Psoas muscle (tissue), 8 donors: ENCODE measurements around the gene SELPLG. TPM values are rescaled to one million over a fixed set of nuclear protein-coding genes. Genes with fewer than 3 reads are reported as not detected.
"Not testable (repeated sequence)": the region's sequence is repeated elsewhere in the genome, so short reads cannot be mapped to it uniquely, and the experiment has no call there.

Experiments used
- ATAC-seq, 4 donors: fragments of 200-7000 bp; cut with Tn5 transposase; one replicate each; pipeline ENCODE4 v1.9.1; 2020; ENCODE audit warnings: moderate library complexity in 3 of 4, mild to moderate bottlenecking in 2 of 4
- DNase-seq, 2 donors: peaks; one replicate each; pipeline ENCODE4 v3.0.0-alpha.2; 2020
- H3K27ac ChIP-seq: fragments of 200-600 bp; one replicate; pipeline ENCODE4 v1.8.0; 2022
- H3K27me3 ChIP-seq, 3 donors: fragments of 200-600 bp in 1 of 3; one replicate each; pipeline versions ENCODE4 v1.6.1 to v1.8.0; 2013 to 2022; ENCODE audit warnings: low read length in 2 of 3, mild to moderate bottlenecking in 2 of 3, moderate library complexity in 1 of 3; ENCODE audit not compliant: insufficient read depth in 3 of 3
- H3K36me3 ChIP-seq, 2 donors: fragments of 200-600 bp in 1 of 2; one replicate each; pipeline versions ENCODE4 v1.6.1 to v1.8.0; 2013 to 2022; ENCODE audit warnings: low read depth in 1 of 2, mild to moderate bottlenecking in 1 of 2, moderate library complexity in 1 of 2; ENCODE audit not compliant: insufficient read depth in 1 of 2
- H3K4me1 ChIP-seq: fragments of 200-600 bp; one replicate; pipeline ENCODE4 v1.8.0; 2022
- H3K4me3 ChIP-seq: fragments of 200-600 bp; one replicate; pipeline ENCODE4 v1.8.0; 2022; ENCODE audit warnings: mild to moderate bottlenecking
- H3K9me3 ChIP-seq: fragments of 200-600 bp; one replicate; pipeline ENCODE4 v1.8.0; 2022
- WGBS, 3 donors: extraction: QIAGEN DNeasy Blood & Tissue Kit; methylation state at CpG; one replicate each; pipeline versions ENCODE4 v1.1.6 to v1.1.7; 2013; 5-methylcytosine and 5-hydroxymethylcytosine counted together
- intact Hi-C, 2 donors: fragments of 100-400 bp; cut with DNase I; formaldehyde crosslinking; loops; one replicate each; pipeline versions ENCODE4 v1.11.0 to v1.14.2; 2022
- polyA plus RNA-seq, 3 donors: library from polyadenylated mRNA; stranded (reverse); fragments of 200-250 nt; gene quantifications; one replicate each; pipeline ENCODE4 v1.2.3, GENCODE V29; 2013
- total RNA-seq, 4 donors: library from RNA; stranded (reverse); fragmentation: NEBNext Ultra II Directional in 2 of 4; extraction: Animal tissue kit (Norgen Biotek cat#: 25700) in 2 of 4; gene quantifications; one replicate each; pipeline versions ENCODE4 v1.2.1 to v1.2.4, GENCODE V29; 2021 to 2023
- TF ChIP-seq, protein P1 (sequence below): fragments of 200-600 bp; IDR thresholded peaks from one replicate; pipeline ENCODE4 v1.8.0; 2022; ENCODE audit warnings: antibody characterized with exemption
- donor health status: healthy with polysubstance abuse.
- donor health status: DM: no; HTN: no; CAD: no; lungs with moderate emphysema.
- donor health status: Bipolar disorder and iron deficiency.
- donor health status: healthy.
- donor health status: DM: yes; HTN: yes; CAD: no.
- donor health status: DM: no; HTN: no; CAD: no.
- donor health status: DM: no; HTN: no; CAD: no.
- donor health status: DM: yes; HTN: yes; CAD: no.

The SELPLG gene
- total and polyA plus RNA-seq, 7 donors = 0.62 to 3.8 (median 1.5) TPM

DNA sequence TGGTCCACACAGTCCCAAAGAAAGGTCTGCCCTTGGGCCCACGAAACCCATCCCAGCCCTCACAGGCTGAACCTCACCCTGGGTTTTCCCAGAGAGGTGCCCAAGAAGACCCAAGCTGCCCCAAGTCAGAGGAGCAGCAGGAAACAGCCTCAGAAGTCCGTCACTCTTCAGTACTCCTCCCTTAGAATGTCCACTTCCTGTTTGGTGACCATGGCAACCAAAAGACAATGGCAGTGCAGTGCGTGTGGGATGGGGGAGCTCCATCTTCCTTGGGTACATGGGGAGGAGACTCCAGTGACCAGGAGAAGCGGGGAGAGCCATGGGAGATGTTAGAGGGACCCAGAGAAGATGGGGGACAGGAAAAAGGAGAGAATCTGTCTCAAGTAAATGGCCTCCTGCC is 11.3 kb downstream of the SELPLG start:
- no peak overlapping the region for H3K27ac ChIP-seq
- no peaks in the 10 kb centered on the region for H3K9me3 ChIP-seq
- WGBS, 3 donors = 46 to 57% (median 48%) methylated on average over 4 of the region's 4 CpGs
- ATAC-seq = no peak
- no peaks in the 10 kb centered on the region for H3K36me3 ChIP-seq
- H3K4me3 ChIP-seq = no peak overlapping the region
- peaks cover 0 to 2% (median 0%) of the 10 kb centered on the region in 3 donors for H3K27me3 ChIP-seq
- peak in 1 of 2 donors; percentile 39 for DNase-seq
- peaks cover 4% of the 10 kb centered on the region for H3K4me1 ChIP-seq
- intact Hi-C loops = no loop called here
- TF ChIP-seq, protein P1, sequence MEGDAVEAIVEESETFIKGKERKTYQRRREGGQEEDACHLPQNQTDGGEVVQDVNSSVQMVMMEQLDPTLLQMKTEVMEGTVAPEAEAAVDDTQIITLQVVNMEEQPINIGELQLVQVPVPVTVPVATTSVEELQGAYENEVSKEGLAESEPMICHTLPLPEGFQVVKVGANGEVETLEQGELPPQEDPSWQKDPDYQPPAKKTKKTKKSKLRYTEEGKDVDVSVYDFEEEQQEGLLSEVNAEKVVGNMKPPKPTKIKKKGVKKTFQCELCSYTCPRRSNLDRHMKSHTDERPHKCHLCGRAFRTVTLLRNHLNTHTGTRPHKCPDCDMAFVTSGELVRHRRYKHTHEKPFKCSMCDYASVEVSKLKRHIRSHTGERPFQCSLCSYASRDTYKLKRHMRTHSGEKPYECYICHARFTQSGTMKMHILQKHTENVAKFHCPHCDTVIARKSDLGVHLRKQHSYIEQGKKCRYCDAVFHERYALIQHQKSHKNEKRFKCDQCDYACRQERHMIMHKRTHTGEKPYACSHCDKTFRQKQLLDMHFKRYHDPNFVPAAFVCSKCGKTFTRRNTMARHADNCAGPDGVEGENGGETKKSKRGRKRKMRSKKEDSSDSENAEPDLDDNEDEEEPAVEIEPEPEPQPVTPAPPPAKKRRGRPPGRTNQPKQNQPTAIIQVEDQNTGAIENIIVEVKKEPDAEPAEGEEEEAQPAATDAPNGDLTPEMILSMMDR = no peak

DNA sequence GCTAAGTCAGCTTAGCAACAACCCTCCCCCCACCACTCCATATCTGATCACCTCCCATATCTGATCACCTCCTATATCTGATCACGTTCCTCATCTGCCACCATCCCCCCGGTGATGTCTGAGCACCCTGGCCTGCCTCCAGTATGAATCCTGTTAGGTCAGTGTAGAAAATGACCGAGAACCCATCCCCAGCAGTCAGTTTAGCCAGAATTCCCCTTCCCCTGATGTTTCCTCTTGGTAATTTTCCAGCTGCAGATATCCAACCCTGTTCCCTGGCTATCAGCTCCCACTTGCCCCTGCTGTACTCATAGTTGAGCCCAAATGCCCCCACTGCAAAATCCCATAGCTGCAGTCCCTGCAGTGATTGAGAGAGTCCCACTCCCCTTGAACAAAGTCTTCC is 12.5 kb downstream of the SELPLG start:
- no peaks in the 10 kb centered on the region for H3K9me3 ChIP-seq
- peaks cover 0 to 2% (median 0%) of the 10 kb centered on the region in 3 donors for H3K27me3 ChIP-seq
- intact Hi-C loops = no loop called here
- H3K4me3 ChIP-seq = no peak overlapping the region
- 60 to 66% (median 65%) methylated on average over 3 of the region's 3 CpGs for WGBS, 3 donors
- ATAC-seq (no peak), DNase-seq (peak in 1 of 2 donors; percentile 3)
- TF ChIP-seq, protein P1 = no peak
- H3K36me3 ChIP-seq = no peaks in the 10 kb centered on the region
- peaks cover 4% of the 10 kb centered on the region for H3K4me1 ChIP-seq
- H3K27ac ChIP-seq = no peak overlapping the region

DNA sequence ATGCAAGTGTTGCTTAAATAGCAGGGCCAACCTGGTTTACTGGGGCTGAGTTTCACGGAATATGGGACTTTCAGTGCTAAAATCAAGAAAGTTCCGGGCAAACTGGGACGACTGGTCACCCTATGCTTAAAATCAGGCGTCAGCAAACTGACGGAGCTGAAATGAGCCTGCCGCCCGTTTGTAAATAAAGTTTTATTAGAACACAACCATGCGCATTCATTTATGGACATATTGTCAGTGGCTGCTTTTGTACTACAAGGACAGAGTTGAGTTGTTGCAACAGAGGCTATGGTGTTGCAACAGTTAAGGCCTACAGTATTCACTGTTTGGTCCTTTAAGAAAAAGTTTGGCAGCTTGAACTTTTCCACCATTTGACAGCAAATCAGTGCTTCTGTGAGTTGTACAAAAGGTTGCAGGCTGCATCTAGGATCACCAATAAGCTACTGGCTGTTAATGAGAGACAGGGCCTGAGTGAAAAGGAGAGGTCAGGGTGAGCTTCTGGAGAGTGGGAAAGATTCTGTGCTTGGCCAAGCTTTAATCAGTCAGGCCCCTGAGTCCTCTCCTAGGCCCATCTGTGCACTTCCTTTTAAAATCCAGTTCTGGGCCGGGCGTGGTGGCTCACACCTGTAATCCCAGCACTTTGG is 13.3 kb downstream of the SELPLG start:
- Histone ChIP-seq H3K4me1 (peaks cover 4% of the 10 kb centered on the region), H3K9me3 (peaks cover 5% of the 10 kb centered on the region), H3K27me3 (peaks cover 0 to 2% (median 0%) of the 10 kb centered on the region in 3 donors), H3K36me3 (no peaks in the 10 kb centered on the region), H3K27ac (no peak overlapping the region), H3K4me3 (no peak overlapping the region)
- TF ChIP-seq, protein P1 = no peak
- WGBS, 3 donors = 92 to 95% (median 93%) methylated on average over 10 of the region's 10 CpGs
- ATAC-seq (no peak), DNase-seq (peak in 1 of 2 donors; percentile 27)
- intact Hi-C loops = no loop called here

DNA sequence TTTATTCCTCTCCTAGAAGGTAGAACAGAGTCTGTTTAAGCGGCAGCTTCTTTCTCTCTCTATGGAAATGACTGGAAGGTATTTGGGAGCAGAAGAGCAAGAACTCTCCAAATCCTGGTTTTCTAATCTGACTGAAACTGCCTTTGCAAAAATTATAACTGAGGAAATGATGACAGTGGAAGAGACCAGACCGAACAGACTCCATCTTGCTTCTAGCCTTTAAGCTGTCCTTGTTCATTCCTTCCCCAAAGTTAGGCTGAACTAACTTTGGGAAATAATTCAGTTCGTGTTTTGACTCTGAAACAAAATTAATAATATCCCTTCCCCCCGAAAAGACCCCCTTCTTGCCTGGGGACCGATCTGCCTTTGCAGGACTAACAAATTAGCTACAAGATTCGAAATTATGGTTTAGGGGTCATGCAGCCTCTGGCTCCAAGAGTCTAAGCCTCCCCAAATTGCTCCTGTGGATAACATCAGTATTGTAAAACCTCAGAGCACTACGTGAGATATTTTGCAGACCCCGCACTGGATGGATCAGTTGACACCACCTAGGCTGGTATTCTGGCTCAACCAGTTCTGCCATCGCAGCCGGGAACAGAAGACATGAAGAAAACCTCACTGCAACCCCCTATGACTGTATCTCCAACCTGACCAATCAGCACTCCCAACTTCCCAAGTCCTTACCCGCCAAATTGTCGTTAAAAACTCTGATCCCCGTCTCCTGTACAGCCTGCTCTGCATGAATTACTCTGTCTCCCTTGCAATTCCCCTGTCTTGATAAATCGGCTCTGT is 14.1 kb downstream of the SELPLG start:
- 82 to 83% (median 83%) methylated on average over 14 of the region's 14 CpGs for WGBS, 3 donors
- TF ChIP-seq, protein P1 = no peak
- peaks cover 4% of the 10 kb centered on the region for H3K4me1 ChIP-seq

DNA sequence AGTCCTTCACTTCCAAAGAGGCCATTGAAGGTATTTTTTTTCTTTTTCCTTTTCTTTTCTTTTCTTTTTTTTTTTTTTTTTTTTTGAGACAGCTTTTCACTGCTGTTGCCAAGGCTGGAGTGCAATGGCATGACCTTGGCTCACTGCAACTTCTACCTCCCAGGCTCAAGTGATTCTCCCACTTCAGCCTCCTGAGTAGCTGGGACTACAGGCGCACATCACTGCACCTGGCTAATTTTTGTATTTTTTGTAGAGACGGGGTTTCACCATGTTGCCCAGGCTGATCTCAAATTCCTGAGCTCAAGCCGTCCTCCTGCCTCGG is 14.8 kb downstream of the SELPLG start:
- not testable (repeated sequence) for ATAC-seq, H3K27me3 ChIP-seq, H3K36me3 ChIP-seq, H3K9me3 ChIP-seq, H3K27ac ChIP-seq, H3K4me1 ChIP-seq, DNase-seq, H3K4me3 ChIP-seq
- intact Hi-C loops = loop anchor here (1.0 to 2.0 kb wide), 2 partner anchors 54 to 55 kb away; no protein-coding TSS in a partner anchor
- 83 to 89% (median 86%) methylated on average over 4 of the region's 4 CpGs for WGBS, 3 donors

More for the DNA sequence above, 14.1 kb downstream of the SELPLG start:
- H3K9me3 ChIP-seq = peaks cover 5% of the 10 kb centered on the region
- H3K36me3 ChIP-seq = no peaks in the 10 kb centered on the region
- peaks cover 0 to 2% (median 0%) of the 10 kb centered on the region in 3 donors for H3K27me3 ChIP-seq
- ATAC-seq = no peak
- intact Hi-C loops = loop anchor here in 1 of 2 donors (2.0 kb wide), 1 partner anchor 55 kb away; no protein-coding TSS in a partner anchor
- H3K4me3 ChIP-seq = no peak overlapping the region
- peak in 1 of 2 donors; percentile 27 for DNase-seq
- H3K27ac ChIP-seq = no peak overlapping the region
